ENCODE results near the gene CLEC7A. TPM values are rescaled to one million over a fixed set of nuclear protein-coding genes. Genes with fewer than 3 reads are reported as not detected.

Gene CLEC7A
- total RNA-seq, 2 experiments from 2014 or later, result 2.5 to 3.7 TPM

GRCh38 chr12:10131111-10131690 lies 1.2 kb upstream of the CLEC7A start:
- Histone ChIP-seq H3K36me3 (ENCODE audit: insufficient read depth, low read length) (no peaks in the 10 kb centered on the region), H3K27ac (ENCODE audit: low read depth in 1 of 2, low read length in 2 of 2) (no peak overlapping the region), H3K9me3 (ENCODE audit: control insufficient read depth in 1 of 2, insufficient read depth in 1 of 2, low read length in 2 of 2) (no peaks in the 10 kb centered on the region), H3K4me3 (ENCODE audit: low read length) (no peak overlapping the region), H3K4me1 (ENCODE audit: insufficient read depth, low read length) (peaks cover 4% of the 10 kb centered on the region), H3K27me3 (ENCODE audit: control insufficient read depth in 1 of 2, insufficient read depth in 2 of 2, low read length in 2 of 2) (no peaks in the 10 kb centered on the region)
- CTCF ChIA-PET, result interaction anchor here (1.1 to 2.5 kb wide), 3 partner anchors 12 to 1435 kb away, joined by 3 to 6 read pairs (median 3); no protein-coding TSS in a partner anchor
- H3K4me3 Mint-ChIP-seq, result no peak overlapping the region
- ATAC-seq (ENCODE audit: poor library complexity) (no peak), DNase-seq (peak in 1 of 14 experiments; percentile 14)
- no peaks in the 10 kb centered on the region for H3K36me3 Mint-ChIP-seq (ENCODE audit: low read depth)
- no peaks in the 10 kb centered on the region for H3K9me3 Mint-ChIP-seq
- no peak for TF ChIP-seq CTCF (IDR thresholded peaks at IDR 0.05)
- POLR2A ChIA-PET, result interaction anchor here (0.8 kb wide), 1 partner anchor 317 kb away, joined by 3 read pairs; no protein-coding TSS in a partner anchor
- intact Hi-C loops (cut with DNase I, micrococcal nuclease), result loop anchor here in 1 of 2 experiments (10.0 kb wide), 1 partner anchor 796 kb away; no protein-coding TSS in a partner anchor
- H3K27ac Mint-ChIP-seq, result no peak overlapping the region
- no peaks in the 10 kb centered on the region for H3K27me3 Mint-ChIP-seq
- peaks cover 8% of the 10 kb centered on the region for H3K4me1 Mint-ChIP-seq (ENCODE audit: low read depth)

- H3K27me3 ChIP-seq (ENCODE audit: control insufficient read depth in 1 of 2, insufficient read depth in 2 of 2, low read length in 2 of 2), result no peaks in the 10 kb centered on the region
- CTCF ChIA-PET, result no interaction called here
- H3K9me3 ChIP-seq (ENCODE audit: control insufficient read depth in 1 of 2, insufficient read depth in 1 of 2, low read length in 2 of 2), result no peaks in the 10 kb centered on the region
- H3K36me3 ChIP-seq (ENCODE audit: insufficient read depth, low read length), result no peaks in the 10 kb centered on the region
- H3K4me3 Mint-ChIP-seq, result no peak overlapping the region
- ATAC-seq (ENCODE audit: poor library complexity) (no peak), DNase-seq (peak in 3 of 14 experiments; percentile 30 to 66 (median 56))
- peaks cover 8% of the 10 kb centered on the region for H3K4me1 Mint-ChIP-seq (ENCODE audit: low read depth)
- H3K27ac Mint-ChIP-seq, result no peak overlapping the region
- intact Hi-C loops (cut with DNase I, micrococcal nuclease), result no loop called here
- H3K9me3 Mint-ChIP-seq, result no peaks in the 10 kb centered on the region
- TF ChIP-seq CTCF (IDR thresholded peaks at IDR 0.05), result no peak
- peak overlapping the region; percentile 21 for H3K4me3 ChIP-seq (ENCODE audit: low read length)
- H3K4me1 ChIP-seq (ENCODE audit: insufficient read depth, low read length), result peaks cover 4% of the 10 kb centered on the region
- H3K27ac ChIP-seq (ENCODE audit: low read depth in 1 of 2, low read length in 2 of 2), result no peak overlapping the region
- H3K27me3 Mint-ChIP-seq, result no peaks in the 10 kb centered on the region
- no peaks in the 10 kb centered on the region for H3K36me3 Mint-ChIP-seq (ENCODE audit: low read depth)
- POLR2A ChIA-PET, result no interaction called here
Measured at GRCh38 chr12:10128687-10129086, 1.3 kb downstream of the CLEC7A start.

- Histone ChIP-seq H3K27me3 (ENCODE audit: control insufficient read depth in 1 of 2, insufficient read depth in 2 of 2, low read length in 2 of 2) (no peaks in the 10 kb centered on the region), H3K4me3 (ENCODE audit: low read length) (no peak overlapping the region), H3K36me3 (ENCODE audit: insufficient read depth, low read length) (no peaks in the 10 kb centered on the region), H3K9me3 (ENCODE audit: control insufficient read depth in 1 of 2, insufficient read depth in 1 of 2, low read length in 2 of 2) (no peaks in the 10 kb centered on the region), H3K4me1 (ENCODE audit: insufficient read depth, low read length) (peaks cover 4% of the 10 kb centered on the region), H3K27ac (ENCODE audit: low read depth in 1 of 2, low read length in 2 of 2) (no peak overlapping the region)
- Mint-ChIP-seq H3K9me3 (no peaks in the 10 kb centered on the region), H3K4me3 (no peak overlapping the region), H3K4me1 (ENCODE audit: low read depth) (peaks cover 8% of the 10 kb centered on the region), H3K27me3 (no peaks in the 10 kb centered on the region), H3K27ac (no peak overlapping the region), H3K36me3 (ENCODE audit: low read depth) (no peaks in the 10 kb centered on the region)
- ATAC-seq (ENCODE audit: poor library complexity) (no peak), DNase-seq (no peak)
- no peak for TF ChIP-seq CTCF (IDR thresholded peaks at IDR 0.05)
- ChIA-PET POLR2A (no interaction called here), CTCF (no interaction called here)
- intact Hi-C loops (cut with DNase I, micrococcal nuclease), result no loop called here
Measured at GRCh38 chr12:10126413-10126812, 3.6 kb downstream of the CLEC7A start.

Measured in CD4-positive, alpha-beta T cell (primary cell).